Measurements from ENCODE around the gene POM121C.
"Not testable (repeated sequence)": the region's sequence is repeated elsewhere in the genome, so short reads cannot be mapped to it uniquely, and the experiment has no call there.

DNA sequence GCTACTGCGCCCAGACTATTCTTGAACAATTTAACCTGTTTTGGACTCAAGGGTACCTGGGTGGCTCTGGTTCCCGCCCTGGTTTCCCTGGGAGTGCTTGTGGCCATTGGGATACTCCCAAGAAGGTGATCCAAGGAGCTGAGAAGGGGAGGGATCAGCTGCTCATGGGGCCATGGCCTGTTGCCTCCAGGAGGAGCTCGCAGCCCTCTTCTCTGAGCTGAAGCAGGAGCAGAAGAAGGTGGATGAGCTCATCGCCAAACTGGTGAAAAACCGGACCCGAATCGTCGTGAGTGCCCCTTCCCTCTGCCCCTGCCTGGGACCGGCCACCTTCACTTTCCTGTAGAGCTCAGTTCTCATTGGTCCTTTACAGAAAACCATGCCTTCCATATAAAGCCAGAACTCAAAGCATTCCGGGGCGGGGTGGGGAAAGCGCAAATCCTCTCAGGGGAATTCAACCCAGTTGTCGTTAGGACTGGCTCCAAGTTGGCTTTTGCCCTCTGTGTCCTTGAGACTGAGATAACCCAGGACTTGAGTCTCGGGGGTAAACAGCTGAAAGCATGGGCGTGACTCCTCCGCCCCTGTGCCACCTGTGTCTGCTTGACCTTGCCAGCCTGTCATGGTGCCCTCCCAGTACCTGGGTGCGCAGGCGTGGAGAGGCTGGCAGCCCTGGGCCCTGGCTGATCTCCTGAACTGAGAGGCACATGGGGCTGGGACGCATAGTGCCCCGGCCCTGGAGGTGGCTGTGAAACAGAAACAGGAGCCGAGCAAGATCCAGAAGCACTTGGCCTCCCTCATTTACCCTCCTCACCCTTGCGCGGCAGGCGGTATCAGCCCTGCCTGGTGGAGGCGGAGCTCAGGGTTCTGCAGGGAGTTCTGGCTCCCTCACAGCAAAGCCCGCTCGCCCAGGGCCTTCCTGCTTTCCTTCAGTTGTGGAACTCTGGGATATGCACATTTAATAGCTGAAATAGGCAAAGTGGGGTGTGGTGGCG is 82.3 kb downstream of the POM121C start:
- TF ChIP-seq, protein P1, sequence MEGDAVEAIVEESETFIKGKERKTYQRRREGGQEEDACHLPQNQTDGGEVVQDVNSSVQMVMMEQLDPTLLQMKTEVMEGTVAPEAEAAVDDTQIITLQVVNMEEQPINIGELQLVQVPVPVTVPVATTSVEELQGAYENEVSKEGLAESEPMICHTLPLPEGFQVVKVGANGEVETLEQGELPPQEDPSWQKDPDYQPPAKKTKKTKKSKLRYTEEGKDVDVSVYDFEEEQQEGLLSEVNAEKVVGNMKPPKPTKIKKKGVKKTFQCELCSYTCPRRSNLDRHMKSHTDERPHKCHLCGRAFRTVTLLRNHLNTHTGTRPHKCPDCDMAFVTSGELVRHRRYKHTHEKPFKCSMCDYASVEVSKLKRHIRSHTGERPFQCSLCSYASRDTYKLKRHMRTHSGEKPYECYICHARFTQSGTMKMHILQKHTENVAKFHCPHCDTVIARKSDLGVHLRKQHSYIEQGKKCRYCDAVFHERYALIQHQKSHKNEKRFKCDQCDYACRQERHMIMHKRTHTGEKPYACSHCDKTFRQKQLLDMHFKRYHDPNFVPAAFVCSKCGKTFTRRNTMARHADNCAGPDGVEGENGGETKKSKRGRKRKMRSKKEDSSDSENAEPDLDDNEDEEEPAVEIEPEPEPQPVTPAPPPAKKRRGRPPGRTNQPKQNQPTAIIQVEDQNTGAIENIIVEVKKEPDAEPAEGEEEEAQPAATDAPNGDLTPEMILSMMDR (IDR thresholded peaks at IDR 0.05) = not testable (repeated sequence)
- not testable (repeated sequence) for TF ChIP-seq POLR2A (IDR thresholded peaks at IDR 0.05)

Data from vagina (tissue), 2 donors.